ENCODE data around the gene RAB4B.
"Not testable (repeated sequence)": the region's sequence is repeated elsewhere in the genome, so short reads cannot be mapped to it uniquely, and the experiment has no call there.

Gene RAB4B

DNA sequence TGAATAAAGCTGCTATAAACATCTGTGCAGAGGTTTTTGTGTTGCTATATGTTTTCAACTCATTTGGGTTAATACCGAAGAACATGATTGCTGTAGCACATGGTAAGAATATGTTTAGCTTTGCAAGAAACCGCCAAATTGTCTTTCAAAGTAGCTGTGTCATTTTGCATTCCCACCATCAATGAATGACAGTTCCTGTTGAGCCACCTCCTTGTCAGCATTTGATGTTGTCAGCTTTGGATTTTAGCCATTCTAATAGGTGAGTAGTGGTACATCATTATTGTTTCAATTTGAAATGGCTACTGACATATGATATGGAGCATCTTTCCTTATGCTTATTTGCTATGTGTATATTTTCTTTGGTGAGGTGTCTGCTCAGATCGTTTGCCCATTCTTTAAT is 64.0 kb downstream of the RAB4B start:
- in situ Hi-C loops (cut with HindIII; ENCODE audit: low sequenced_read_pairs): not testable (repeated sequence)

DNA sequence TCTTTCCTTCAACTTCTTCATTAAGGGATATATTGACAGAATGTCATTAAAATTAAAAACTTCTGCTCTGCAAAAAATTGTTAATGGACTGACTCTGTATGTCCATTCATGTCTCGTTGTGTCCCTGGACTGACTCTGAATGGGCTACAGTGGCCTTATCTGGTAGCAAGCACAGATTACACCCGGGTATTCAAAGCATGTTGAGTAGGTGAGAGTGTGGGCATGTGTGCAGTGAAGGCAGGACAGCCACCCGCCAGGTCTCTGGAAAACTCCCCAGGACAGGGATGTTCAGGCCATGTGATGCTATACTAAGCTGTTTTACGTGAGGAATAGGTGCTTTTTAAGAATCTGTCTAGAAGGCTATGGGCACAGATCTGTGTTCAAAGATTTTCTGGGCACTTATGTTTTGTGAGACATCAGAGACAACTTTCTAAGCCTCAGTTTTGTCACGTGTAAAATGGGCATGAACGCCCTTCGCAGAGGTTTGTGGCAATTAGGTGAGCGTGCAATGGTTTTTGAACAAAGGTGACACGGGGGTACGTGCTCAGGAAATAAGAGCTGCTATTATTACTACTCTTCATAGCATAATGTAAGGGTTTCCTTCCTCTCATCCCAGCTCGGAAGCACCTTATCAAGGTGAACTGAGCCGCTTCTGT is 65.1 kb downstream of the RAB4B start:
- in situ Hi-C loops (cut with HindIII; ENCODE audit: low sequenced_read_pairs): not testable (repeated sequence)

DNA sequence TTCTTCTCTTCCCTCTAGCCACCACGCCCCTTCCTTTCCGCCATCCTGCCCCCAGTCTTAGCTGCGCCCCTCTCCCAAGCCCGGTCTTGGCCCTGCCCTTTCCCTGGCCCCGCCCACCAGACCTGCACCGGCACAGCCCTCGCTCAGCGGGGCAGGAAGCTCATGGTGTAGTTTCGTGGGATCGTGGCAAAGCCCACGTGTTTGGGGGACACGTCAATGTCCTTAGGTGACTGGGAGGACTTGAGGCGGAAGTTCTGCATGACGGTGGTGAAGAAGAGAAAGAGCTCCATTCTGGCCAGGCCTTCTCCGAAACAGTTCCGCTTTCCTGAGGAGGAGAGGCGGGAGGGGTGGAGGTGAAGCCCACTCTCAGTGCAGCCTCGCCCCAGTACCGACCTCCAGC is 65.6 kb downstream of the RAB4B start:
- in situ Hi-C loops (cut with HindIII; ENCODE audit: low sequenced_read_pairs): not testable (repeated sequence)
